Stimulated activated naive B cell treated with anti-CD40 and anti-IgM and Interleukin-4, amounts not matched to agents 10 μg/mL and 1 μg/mL and 100 μg/mL, for 72 hours (primary cell): ENCODE measurements around the gene FRMD4B.
A peak's percentile ranks its signal among the peaks of the same experiment; 100 is the strongest.

Experiments used
- ATAC-seq, 2 donors: fragments of 150-1000 bp; cut with Tn5 transposase; replicated peaks; 2 replicates each; pipeline ENCODE4 v1.10.0; 2021; ENCODE audit warnings: moderate library complexity in 1 of 2
- DNase-seq: peaks from one replicate; pipeline ENCODE4 v3.0.0; 2021
- H3K27ac Mint-ChIP-seq: one replicate; pipeline ENCODE4 v1.8.0; 2022; ENCODE audit warnings: mild to moderate bottlenecking, mixed read lengths
- H3K27me3 Mint-ChIP-seq, 2 donors: one replicate each; pipeline ENCODE4 v1.8.0; 2022; ENCODE audit warnings: mixed read lengths in 2 of 2
- H3K36me3 Mint-ChIP-seq, 2 donors: one replicate each; pipeline ENCODE4 v1.8.0; 2022; ENCODE audit warnings: mixed read lengths in 2 of 2, mild to moderate bottlenecking in 1 of 2
- H3K4me1 Mint-ChIP-seq, 2 donors: one replicate each; pipeline ENCODE4 v1.8.0; 2022; ENCODE audit warnings: mixed read lengths in 2 of 2, mild to moderate bottlenecking in 1 of 2
- H3K4me3 Mint-ChIP-seq, 2 donors: one replicate each; pipeline ENCODE4 v1.8.0; 2022; ENCODE audit warnings: mild to moderate bottlenecking in 2 of 2, mixed read lengths in 2 of 2, moderate library complexity in 1 of 2
- H3K9me3 Mint-ChIP-seq, 2 donors: one replicate each; pipeline ENCODE4 v1.8.0; 2022; ENCODE audit warnings: mixed read lengths in 2 of 2, mild to moderate bottlenecking in 1 of 2

FRMD4B gene

GRCh38 chr3:69205385-69205784 lies 180.5 kb downstream of the FRMD4B start:
- Mint-ChIP-seq H3K27ac (no peak overlapping the region), H3K27me3 (no peaks in the 10 kb centered on the region), H3K4me1 (peaks cover 0 to 3% of the 10 kb centered on the region in 2 donors), H3K36me3 (no peaks in the 10 kb centered on the region), H3K9me3 (no peaks in the 10 kb centered on the region), H3K4me3 (no peak overlapping the region)
- ATAC-seq (no peak), DNase-seq (no peak)

- no peaks in the 10 kb centered on the region for H3K9me3 Mint-ChIP-seq
- ATAC-seq (peak; percentile 49 to 82), DNase-seq (no peak)
- peaks cover 0 to 3% of the 10 kb centered on the region in 2 donors for H3K4me1 Mint-ChIP-seq
- H3K27ac Mint-ChIP-seq: no peak overlapping the region
- H3K36me3 Mint-ChIP-seq: no peaks in the 10 kb centered on the region
- H3K4me3 Mint-ChIP-seq: no peak overlapping the region
- H3K27me3 Mint-ChIP-seq: no peaks in the 10 kb centered on the region
Observed at GRCh38 chr3:69204315-69204957, 181.5 kb downstream of the FRMD4B start.

GRCh38 chr3:69203631-69204314 lies 182.1 kb downstream of the FRMD4B start:
- Mint-ChIP-seq H3K27ac (no peak overlapping the region), H3K9me3 (no peaks in the 10 kb centered on the region), H3K36me3 (no peaks in the 10 kb centered on the region), H3K4me3 (no peak overlapping the region), H3K4me1 (peaks cover 0 to 5% of the 10 kb centered on the region in 2 donors), H3K27me3 (no peaks in the 10 kb centered on the region)
- DNase-seq: no peak
- no peak for ATAC-seq

- Mint-ChIP-seq H3K36me3 (no peaks in the 10 kb centered on the region), H3K9me3 (no peaks in the 10 kb centered on the region), H3K27ac (no peak overlapping the region), H3K27me3 (no peaks in the 10 kb centered on the region), H3K4me3 (no peak overlapping the region), H3K4me1 (peaks cover 0 to 5% of the 10 kb centered on the region in 2 donors)
- ATAC-seq (no peak), DNase-seq (no peak)
Observed at GRCh38 chr3:69201658-69202057, 184.2 kb downstream of the FRMD4B start.

- no peak for DNase-seq
- H3K27ac Mint-ChIP-seq: no peak overlapping the region
Observed at GRCh38 chr3:69200384-69201068, 185.4 kb downstream of the FRMD4B start.

GRCh38 chr3:69199942-69200341 lies 185.9 kb downstream of the FRMD4B start:
- ATAC-seq: no peak
- DNase-seq: no peak
- Mint-ChIP-seq H3K4me1 (peaks cover 0 to 5% of the 10 kb centered on the region in 2 donors), H3K27me3 (no peaks in the 10 kb centered on the region), H3K36me3 (no peaks in the 10 kb centered on the region), H3K27ac (no peak overlapping the region), H3K4me3 (no peak overlapping the region), H3K9me3 (no peaks in the 10 kb centered on the region)

More at GRCh38 chr3:69200384-69201068, 185.4 kb downstream of the FRMD4B start:
- Mint-ChIP-seq H3K4me1 (peaks cover 0 to 5% of the 10 kb centered on the region in 2 donors), H3K4me3 (no peak overlapping the region), H3K36me3 (no peaks in the 10 kb centered on the region), H3K9me3 (no peaks in the 10 kb centered on the region), H3K27me3 (no peaks in the 10 kb centered on the region)
- ATAC-seq: no peak

- DNase-seq (no peak), ATAC-seq (no peak)
- Mint-ChIP-seq H3K27me3 (no peaks in the 10 kb centered on the region), H3K36me3 (no peaks in the 10 kb centered on the region), H3K4me1 (peaks cover 0 to 2% of the 10 kb centered on the region in 2 donors), H3K9me3 (no peaks in the 10 kb centered on the region), H3K27ac (no peak overlapping the region), H3K4me3 (no peak overlapping the region)
Observed at GRCh38 chr3:69197922-69198530, 187.9 kb downstream of the FRMD4B start.

- H3K4me3 Mint-ChIP-seq: no peak overlapping the region
- ATAC-seq (no peak), DNase-seq (no peak)
- peaks cover 0 to 2% of the 10 kb centered on the region in 2 donors for H3K4me1 Mint-ChIP-seq
- no peaks in the 10 kb centered on the region for H3K36me3 Mint-ChIP-seq
- H3K27me3 Mint-ChIP-seq: no peaks in the 10 kb centered on the region
- H3K27ac Mint-ChIP-seq: no peak overlapping the region
- no peaks in the 10 kb centered on the region for H3K9me3 Mint-ChIP-seq
Observed at GRCh38 chr3:69197455-69197854, 188.4 kb downstream of the FRMD4B start.

- ATAC-seq (no peak), DNase-seq (no peak)
- H3K4me3 Mint-ChIP-seq: no peak overlapping the region
- peaks cover 0 to 2% of the 10 kb centered on the region in 2 donors for H3K4me1 Mint-ChIP-seq
- no peaks in the 10 kb centered on the region for H3K27me3 Mint-ChIP-seq
- H3K36me3 Mint-ChIP-seq: no peaks in the 10 kb centered on the region
- no peak overlapping the region for H3K27ac Mint-ChIP-seq
- no peaks in the 10 kb centered on the region for H3K9me3 Mint-ChIP-seq
Observed at GRCh38 chr3:69196876-69197275, 189.0 kb downstream of the FRMD4B start.

- H3K4me1 Mint-ChIP-seq: peaks cover 0 to 2% of the 10 kb centered on the region in 2 donors
Observed at GRCh38 chr3:69194431-69195165, 191.3 kb downstream of the FRMD4B start.

GRCh38 chr3:69193749-69194148 lies 192.1 kb downstream of the FRMD4B start:
- no peak for ATAC-seq
- H3K4me3 Mint-ChIP-seq: no peak overlapping the region
- no peak overlapping the region for H3K27ac Mint-ChIP-seq
- H3K4me1 Mint-ChIP-seq: no peaks in the 10 kb centered on the region
- DNase-seq: no peak
- no peaks in the 10 kb centered on the region for H3K27me3 Mint-ChIP-seq
- H3K9me3 Mint-ChIP-seq: no peaks in the 10 kb centered on the region
- H3K36me3 Mint-ChIP-seq: no peaks in the 10 kb centered on the region

More at GRCh38 chr3:69194431-69195165, 191.3 kb downstream of the FRMD4B start:
- H3K27me3 Mint-ChIP-seq: no peaks in the 10 kb centered on the region
- H3K4me3 Mint-ChIP-seq: no peak overlapping the region
- H3K27ac Mint-ChIP-seq: no peak overlapping the region
- no peaks in the 10 kb centered on the region for H3K9me3 Mint-ChIP-seq
- no peak for ATAC-seq
- H3K36me3 Mint-ChIP-seq: no peaks in the 10 kb centered on the region
- DNase-seq: no peak

- no peaks in the 10 kb centered on the region for H3K36me3 Mint-ChIP-seq
- no peak overlapping the region for H3K27ac Mint-ChIP-seq
- ATAC-seq (no peak), DNase-seq (no peak)
- H3K4me1 Mint-ChIP-seq: no peaks in the 10 kb centered on the region
- H3K27me3 Mint-ChIP-seq: no peaks in the 10 kb centered on the region
- H3K9me3 Mint-ChIP-seq: no peaks in the 10 kb centered on the region
- no peak overlapping the region for H3K4me3 Mint-ChIP-seq
Observed at GRCh38 chr3:69191516-69191915, 194.4 kb downstream of the FRMD4B start.

GRCh38 chr3:69189487-69189886 lies 196.4 kb downstream of the FRMD4B start:
- Mint-ChIP-seq H3K4me3 (no peak overlapping the region), H3K36me3 (no peaks in the 10 kb centered on the region), H3K27me3 (no peaks in the 10 kb centered on the region), H3K9me3 (no peaks in the 10 kb centered on the region), H3K4me1 (no peaks in the 10 kb centered on the region), H3K27ac (no peak overlapping the region)
- no peak for DNase-seq
- ATAC-seq: no peak

GRCh38 chr3:69186575-69187093 lies 199.3 kb downstream of the FRMD4B start:
- Mint-ChIP-seq H3K9me3 (no peaks in the 10 kb centered on the region), H3K36me3 (no peaks in the 10 kb centered on the region), H3K4me1 (no peaks in the 10 kb centered on the region), H3K27ac (no peak overlapping the region), H3K4me3 (no peak overlapping the region), H3K27me3 (no peaks in the 10 kb centered on the region)
- ATAC-seq (no peak), DNase-seq (no peak)
